Choroid plexus epithelial cell (primary cell): ENCODE measurements around the gene FLT3LG.

Experiments used
- DNase-seq: peaks from one replicate; pipeline ENCODE4 v3.0.0-alpha.2; 2010; ENCODE audit warnings: low read depth
- H3K4me3 ChIP-seq: 2 replicates; pipeline ENCODE4 v1.5.1; 2011; ENCODE audit warnings: low read depth, mild to moderate bottlenecking, control low read depth, low read length, moderate library complexity
- CTCF ChIP-seq: conservative IDR thresholded peaks from 2 replicates; pipeline ENCODE4 v1.5.1; 2011; ENCODE audit warnings: low read depth, mild to moderate bottlenecking, control low read depth, inconsistent platforms, low read length, moderate library complexity

The FLT3LG gene

GRCh38 chr19:49435670-49436069, 38.3 kb upstream of the FLT3LG start:
- DNase-seq = no peak
- no peak for TF ChIP-seq CTCF
- no peak overlapping the region for H3K4me3 ChIP-seq

- DNase-seq = no peak
- TF ChIP-seq CTCF = no peak
- no peak overlapping the region for H3K4me3 ChIP-seq
These were observed 37.5 kb upstream of the FLT3LG start for GRCh38 chr19:49436381-49437017.

- no peak for TF ChIP-seq CTCF
- H3K4me3 ChIP-seq = no peak overlapping the region
- DNase-seq = no peak
These were observed 36.8 kb upstream of the FLT3LG start for GRCh38 chr19:49437231-49437630.

GRCh38 chr19:49438261-49438660, 35.8 kb upstream of the FLT3LG start:
- DNase-seq = no peak
- TF ChIP-seq CTCF = no peak

GRCh38 chr19:49439836-49440235, 34.2 kb upstream of the FLT3LG start:
- DNase-seq = no peak
- TF ChIP-seq CTCF = no peak
- no peak overlapping the region for H3K4me3 ChIP-seq

More at GRCh38 chr19:49438261-49438660, 35.8 kb upstream of the FLT3LG start:
- H3K4me3 ChIP-seq = no peak overlapping the region

- no peak overlapping the region for H3K4me3 ChIP-seq
- DNase-seq = no peak
- no peak for TF ChIP-seq CTCF
These were observed 33.4 kb upstream of the FLT3LG start for GRCh38 chr19:49440439-49441209.
